ENCODE results near the gene DLGAP1.
A peak's percentile ranks its signal among the peaks of the same experiment; 100 is the strongest.

DLGAP1 gene

DNA sequence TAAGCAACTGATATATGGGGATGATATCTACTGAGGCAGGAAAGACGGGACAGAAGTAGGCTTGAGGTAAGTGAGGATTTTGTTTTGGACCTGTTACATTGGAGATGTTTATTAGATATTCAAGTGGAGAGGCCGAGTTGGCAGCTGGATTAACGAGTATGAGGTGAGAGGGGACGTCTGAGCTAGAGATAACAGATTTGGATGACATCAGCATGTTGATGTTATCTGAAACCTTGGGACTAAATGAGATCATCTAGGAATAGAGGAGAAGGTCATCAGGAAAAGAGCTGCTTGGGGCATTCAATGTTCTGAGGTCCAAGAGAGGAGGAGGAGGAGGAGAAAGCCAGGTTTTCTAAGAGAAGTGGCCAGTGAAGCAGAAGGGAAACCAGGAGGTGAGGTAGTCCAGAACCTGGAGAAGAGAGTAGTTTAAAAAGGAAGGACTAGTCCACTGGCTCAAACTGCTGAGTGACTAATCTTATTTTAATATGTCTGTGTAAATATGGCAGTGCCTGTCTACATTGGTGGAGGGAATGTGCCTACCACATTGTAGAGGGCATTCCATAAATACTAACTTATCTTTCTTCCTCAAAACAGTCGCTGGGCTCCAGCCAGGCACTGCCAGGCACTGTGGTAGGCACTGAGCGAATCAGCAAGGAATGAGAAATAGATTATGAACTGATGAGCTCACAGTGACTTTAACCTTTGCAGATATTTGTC is 488.3 kb downstream of the DLGAP1 start:
- TF ChIP-seq, protein P1, sequence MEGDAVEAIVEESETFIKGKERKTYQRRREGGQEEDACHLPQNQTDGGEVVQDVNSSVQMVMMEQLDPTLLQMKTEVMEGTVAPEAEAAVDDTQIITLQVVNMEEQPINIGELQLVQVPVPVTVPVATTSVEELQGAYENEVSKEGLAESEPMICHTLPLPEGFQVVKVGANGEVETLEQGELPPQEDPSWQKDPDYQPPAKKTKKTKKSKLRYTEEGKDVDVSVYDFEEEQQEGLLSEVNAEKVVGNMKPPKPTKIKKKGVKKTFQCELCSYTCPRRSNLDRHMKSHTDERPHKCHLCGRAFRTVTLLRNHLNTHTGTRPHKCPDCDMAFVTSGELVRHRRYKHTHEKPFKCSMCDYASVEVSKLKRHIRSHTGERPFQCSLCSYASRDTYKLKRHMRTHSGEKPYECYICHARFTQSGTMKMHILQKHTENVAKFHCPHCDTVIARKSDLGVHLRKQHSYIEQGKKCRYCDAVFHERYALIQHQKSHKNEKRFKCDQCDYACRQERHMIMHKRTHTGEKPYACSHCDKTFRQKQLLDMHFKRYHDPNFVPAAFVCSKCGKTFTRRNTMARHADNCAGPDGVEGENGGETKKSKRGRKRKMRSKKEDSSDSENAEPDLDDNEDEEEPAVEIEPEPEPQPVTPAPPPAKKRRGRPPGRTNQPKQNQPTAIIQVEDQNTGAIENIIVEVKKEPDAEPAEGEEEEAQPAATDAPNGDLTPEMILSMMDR (conservative IDR thresholded peaks at IDR 0.05; ENCODE audit: control insufficient read depth, insufficient read depth, low read depth, low read length): no peak
- no peak overlapping the region for H3K4me3 ChIP-seq (ENCODE audit: control insufficient read depth, low read depth, low read length)
- DNase-seq (ENCODE audit: low read depth): peak; percentile 22

- DNase-seq (ENCODE audit: low read depth): no peak
- TF ChIP-seq, protein P1 (conservative IDR thresholded peaks at IDR 0.05; ENCODE audit: control insufficient read depth, insufficient read depth, low read depth, low read length): no peak
Measured at GRCh38 chr18:3966246-3966641, 488.9 kb downstream of the DLGAP1 start.

GRCh38 chr18:3960977-3961376 is 494.1 kb downstream of the DLGAP1 start:
- TF ChIP-seq, protein P1 (conservative IDR thresholded peaks at IDR 0.05; ENCODE audit: control insufficient read depth, insufficient read depth, low read depth, low read length): no peak
- H3K4me3 ChIP-seq (ENCODE audit: control insufficient read depth, low read depth, low read length): no peak overlapping the region
- no peak for DNase-seq (ENCODE audit: low read depth)

More at GRCh38 chr18:3966246-3966641, 488.9 kb downstream of the DLGAP1 start:
- H3K4me3 ChIP-seq (ENCODE audit: control insufficient read depth, low read depth, low read length): no peak overlapping the region

DNA sequence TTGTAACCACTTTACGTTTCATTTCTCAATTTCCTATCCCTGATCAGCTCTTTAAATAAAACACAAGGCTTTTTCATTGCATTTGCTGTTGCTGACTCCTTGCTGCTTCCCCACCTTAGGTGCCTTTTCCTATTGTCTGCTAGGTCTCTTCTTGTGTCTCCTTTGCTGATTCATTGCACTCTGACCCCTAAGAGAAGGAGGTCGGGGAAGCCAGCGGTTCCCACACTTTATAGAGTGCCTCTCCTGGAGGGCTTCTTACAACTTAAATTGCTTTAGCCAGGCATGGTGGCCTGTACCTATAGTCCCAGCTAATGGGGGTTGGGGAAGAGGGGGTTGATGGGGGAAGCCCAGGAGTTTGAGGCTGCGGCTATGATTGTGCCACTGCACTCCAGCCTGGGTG is 495.0 kb downstream of the DLGAP1 start:
- TF ChIP-seq, protein P1 (conservative IDR thresholded peaks at IDR 0.05; ENCODE audit: control insufficient read depth, insufficient read depth, low read depth, low read length): no peak
- DNase-seq (ENCODE audit: low read depth): no peak
- H3K4me3 ChIP-seq (ENCODE audit: control insufficient read depth, low read depth, low read length): no peak overlapping the region

- DNase-seq (ENCODE audit: low read depth): no peak
- H3K4me3 ChIP-seq (ENCODE audit: control insufficient read depth, low read depth, low read length): no peak overlapping the region
- TF ChIP-seq, protein P1 (conservative IDR thresholded peaks at IDR 0.05; ENCODE audit: control insufficient read depth, insufficient read depth, low read depth, low read length): no peak
Measured at GRCh38 chr18:3952031-3952430, 503.1 kb downstream of the DLGAP1 start.

- DNase-seq (ENCODE audit: low read depth): no peak
- TF ChIP-seq, protein P1 (conservative IDR thresholded peaks at IDR 0.05; ENCODE audit: control insufficient read depth, insufficient read depth, low read depth, low read length): no peak
- H3K4me3 ChIP-seq (ENCODE audit: control insufficient read depth, low read depth, low read length): no peak overlapping the region
Measured at GRCh38 chr18:3950668-3951404, 504.3 kb downstream of the DLGAP1 start.
